ENCODE data around the gene FAR1. TPM values are rescaled to one million over a fixed set of nuclear protein-coding genes. Genes with fewer than 3 reads are reported as not detected.

FAR1 gene
- total and polyA plus RNA-seq, 5 donors, result 13.6 to 37.9 (median 33.9) TPM

DNA sequence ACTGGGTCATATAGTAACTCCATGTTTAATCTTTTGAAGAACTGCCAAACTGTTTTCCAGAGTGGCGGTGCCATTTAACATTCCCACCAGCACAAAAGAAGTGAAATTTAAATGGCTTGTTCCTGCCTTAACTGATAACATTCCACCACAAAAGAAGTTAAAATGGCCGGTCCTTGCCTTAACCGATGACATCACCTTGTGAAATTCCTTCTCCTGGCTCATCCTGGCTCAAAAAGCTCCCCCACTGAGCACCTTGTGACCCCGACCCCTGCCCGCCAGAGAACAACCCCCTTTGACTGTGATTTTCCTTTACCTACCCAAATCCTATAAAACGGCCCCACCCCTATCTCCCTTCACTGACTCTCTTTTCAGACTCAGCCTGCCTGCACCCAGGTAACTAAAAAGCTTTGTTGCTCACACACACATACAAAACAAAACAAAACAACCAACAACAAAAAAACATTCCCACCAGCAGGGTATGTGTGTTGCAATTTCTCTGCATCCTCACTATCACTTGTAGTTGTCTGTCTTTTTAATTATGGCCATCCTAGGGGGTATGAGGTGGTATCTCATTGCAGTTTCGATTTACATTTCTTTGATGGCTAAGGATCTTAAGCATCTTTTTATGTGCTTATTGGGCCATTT lies 109.0 kb downstream of the FAR1 start:
- H3K9me3 ChIP-seq (ENCODE audit: control insufficient read depth, low read length), result no peaks in the 10 kb centered on the region
- WGBS, result 24% methylated on average over 7 of the region's 7 CpGs
- H3K4me3 ChIP-seq (ENCODE audit: low read length), result no peak overlapping the region
- no peak overlapping the region for H3K27ac ChIP-seq (ENCODE audit: low read length)
- ATAC-seq (no peak), DNase-seq (no peak)
- H3K27me3 ChIP-seq (ENCODE audit: control insufficient read depth, insufficient read depth), result no peaks in the 10 kb centered on the region
- H3K4me1 ChIP-seq (ENCODE audit: control insufficient read depth, insufficient read depth, low read length), result no peaks in the 10 kb centered on the region
- intact Hi-C loops (cut with DNase I), result loop anchor here in 2 of 4 donors (10.0 kb wide), 1 partner anchor 467 kb away; no protein-coding TSS in a partner anchor

DNA sequence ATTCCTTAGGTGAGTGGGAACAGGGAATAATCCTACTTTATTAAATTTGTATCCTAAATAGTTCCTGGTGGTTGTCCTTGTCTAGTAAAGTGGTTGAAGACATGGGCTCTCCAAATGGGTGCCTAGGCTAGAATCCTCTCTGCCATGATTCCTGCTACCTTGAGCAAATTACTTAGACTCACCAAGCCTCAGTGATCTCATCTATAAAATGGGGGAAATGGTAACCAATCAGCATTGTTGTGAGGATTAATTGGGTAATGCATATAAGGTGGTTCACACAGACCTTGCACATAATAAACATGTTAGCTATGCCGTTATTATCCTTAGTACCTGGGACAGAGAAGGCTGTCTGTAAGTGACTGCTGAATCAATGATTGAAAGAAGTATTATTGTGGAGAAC lies 109.9 kb downstream of the FAR1 start:
- 76% methylated on average over 1 of the region's 1 CpG for WGBS
- H3K9me3 ChIP-seq (ENCODE audit: control insufficient read depth, low read length), result no peaks in the 10 kb centered on the region
- no peak overlapping the region for H3K27ac ChIP-seq (ENCODE audit: low read length)
- no peaks in the 10 kb centered on the region for H3K4me1 ChIP-seq (ENCODE audit: control insufficient read depth, insufficient read depth, low read length)
- H3K27me3 ChIP-seq (ENCODE audit: control insufficient read depth, insufficient read depth), result no peaks in the 10 kb centered on the region
- no peak overlapping the region for H3K4me3 ChIP-seq (ENCODE audit: low read length)
- intact Hi-C loops (cut with DNase I), result loop anchor here in 2 of 4 donors (10.0 kb wide), 1 partner anchor 466 kb away; no protein-coding TSS in a partner anchor
- DNase-seq (no peak), ATAC-seq (no peak)

DNA sequence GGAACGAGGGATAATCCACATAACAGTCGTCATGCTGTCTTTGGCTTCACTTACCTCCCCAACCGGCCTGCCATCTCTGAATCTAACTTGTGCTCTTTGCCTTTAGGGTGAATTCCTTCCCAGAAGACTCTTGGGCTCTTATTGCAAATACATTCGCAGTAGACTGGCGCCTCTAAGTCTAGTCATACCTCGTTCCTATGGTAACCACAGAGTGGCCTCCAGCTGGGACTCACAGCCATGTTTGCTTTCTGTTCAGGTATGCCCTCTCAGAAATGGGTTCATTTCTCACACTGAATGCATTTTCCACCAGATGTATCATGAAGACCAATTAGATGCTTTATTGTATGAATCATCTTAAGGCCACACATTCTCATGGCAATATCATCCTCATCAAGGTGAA lies 112.7 kb downstream of the FAR1 start:
- ATAC-seq, result no peak
- no peak overlapping the region for H3K27ac ChIP-seq (ENCODE audit: low read length)
- DNase-seq, result no peak
- intact Hi-C loops (cut with DNase I), result no loop called here
- H3K27me3 ChIP-seq (ENCODE audit: control insufficient read depth, insufficient read depth), result no peaks in the 10 kb centered on the region
- no peaks in the 10 kb centered on the region for H3K4me1 ChIP-seq (ENCODE audit: control insufficient read depth, insufficient read depth, low read length)
- H3K9me3 ChIP-seq (ENCODE audit: control insufficient read depth, low read length), result no peaks in the 10 kb centered on the region
- 84% methylated on average over 6 of the region's 6 CpGs for WGBS
- no peak overlapping the region for H3K4me3 ChIP-seq (ENCODE audit: low read length)

Other genes with a start within 250 kb of the FAR1 start
- gene BTBD10, start 205.4 kb upstream of the FAR1 start, total RNA-seq, result 10 to 100 TPM; 22.4 to 29.7 (median 24.4) TPM
- 10.0 TPM for gene BTBD10, start 205.4 kb upstream of the FAR1 start, polyA plus RNA-seq
- gene PTH, start 172.7 kb upstream of the FAR1 start, total RNA-seq, result not detected
- gene PTH, start 172.7 kb upstream of the FAR1 start, polyA plus RNA-seq, result not detected

All from right cardiac atrium (tissue), 5 donors.